GM23248 (cell line): ENCODE data around the gene FILIP1. TPM values are rescaled to one million over a fixed set of nuclear protein-coding genes. Genes with fewer than 3 reads are reported as not detected.
A peak's percentile ranks its signal among the peaks of the same experiment; 100 is the strongest.

ENCODE experiments used
- DNase-seq: peaks from one replicate; pipeline ENCODE4 v3.0.0-alpha.2; 2015
- H2AFZ ChIP-seq: fragments of 200-600 bp; sonication (generic); 2 replicates; pipeline ENCODE4 v1.6.1; 2016; ENCODE audit warnings: antibody characterized with exemption
- H3F3A ChIP-seq: fragments of 200-600 bp; sonication (generic); 2 replicates; pipeline ENCODE4 v1.6.1; 2016; ENCODE audit warnings: mild to moderate bottlenecking, antibody characterized with exemption, mixed run types; ENCODE audit not compliant: insufficient read depth
- H3K27ac ChIP-seq: fragments of 200-600 bp; sonication (generic); 2 replicates; pipeline ENCODE4 v1.5.1; 2016; ENCODE audit warnings: mild to moderate bottlenecking
- H3K27me3 ChIP-seq: fragments of 200-600 bp; sonication (generic); replicated peaks from 2 replicates; pipeline ENCODE4 v1.6.1; 2016; ENCODE audit warnings: mild to moderate bottlenecking; ENCODE audit not compliant: insufficient read depth
- H3K36me3 ChIP-seq: fragments of 200-600 bp; sonication (generic); 2 replicates; pipeline ENCODE4 v1.6.1; 2016; ENCODE audit warnings: low read depth, mild to moderate bottlenecking
- H3K4me1 ChIP-seq: fragments of 200-600 bp; sonication (generic); 2 replicates; pipeline ENCODE4 v1.6.1; 2016; ENCODE audit warnings: mild to moderate bottlenecking; ENCODE audit not compliant: insufficient read depth
- H3K4me2 ChIP-seq: fragments of 200-600 bp; sonication (generic); one replicate; pipeline ENCODE4 v1.6.1; 2016; ENCODE audit warnings: mild to moderate bottlenecking; ENCODE audit not compliant: unreplicated experiment
- H3K4me3 ChIP-seq: fragments of 200-600 bp; sonication (generic); 2 replicates; pipeline ENCODE4 v1.5.1; 2016; ENCODE audit warnings: mild to moderate bottlenecking
- H3K79me2 ChIP-seq: fragments of 200-600 bp; sonication (generic); 2 replicates; pipeline ENCODE4 v1.6.1; 2016; ENCODE audit warnings: mild to moderate bottlenecking; ENCODE audit not compliant: insufficient read depth
- H3K9ac ChIP-seq: fragments of 200-600 bp; sonication (generic); 2 replicates; pipeline ENCODE4 v1.6.1; 2016; ENCODE audit warnings: mild to moderate bottlenecking
- H3K9me2 ChIP-seq: fragments of 200-600 bp; sonication (generic); 2 replicates; pipeline ENCODE4 v1.6.1; 2016; ENCODE audit warnings: mixed run types, mild to moderate bottlenecking, moderate library complexity; ENCODE audit not compliant: insufficient read depth
- H3K9me3 ChIP-seq: fragments of 200-600 bp; sonication (generic); one replicate; pipeline ENCODE4 v1.6.1; 2017; ENCODE audit warnings: low read depth
- H4K20me1 ChIP-seq: fragments of 200-600 bp; sonication (generic); 2 replicates; pipeline ENCODE4 v1.6.0; 2016; ENCODE audit not compliant: insufficient read depth
- EZH2 ChIP-seq: fragments of 200-600 bp; sonication (generic); IDR thresholded peaks from 2 replicates; pipeline ENCODE4 v1.6.1; 2018; ENCODE audit warnings: antibody characterized with exemption, mild to moderate bottlenecking; ENCODE audit not compliant: insufficient read depth, poor library complexity, severe bottlenecking
- EZH2phosphoT487 ChIP-seq: fragments of 200-600 bp; sonication (generic); IDR thresholded peaks from 2 replicates; pipeline ENCODE4 v1.6.1; 2018; ENCODE audit warnings: antibody characterized with exemption, moderate library complexity, mild to moderate bottlenecking, low read depth; ENCODE audit not compliant: insufficient read depth
- WGBS, 2 experiments: methylation state at CpG; one replicate each; pipeline ENCODE4 v1.1.6; 2015 to 2017; ENCODE audit warnings: low lambda C conversion rate in 2 of 2, low coverage in 1 of 2; ENCODE audit errors: missing lambda C conversion rate in 2 of 2; 5-methylcytosine and 5-hydroxymethylcytosine counted together
- in situ Hi-C: fragments of 300-500 bp; cut with MboI; formaldehyde crosslinking; loops from 2 replicates; pipeline ENCODE4 v1.15.0; 2020
- polyA plus RNA-seq: library from polyadenylated mRNA; unstranded; fragments of >200 nt; fragmentation: Nextera tagmentation; extraction: Ambion mirVana; gene quantifications from 2 replicates; pipeline ENCODE4 v1.2.1, GENCODE V29; 2016
- total RNA-seq: library from RNA; depleted of rRNA; stranded (reverse); fragments of >200 nt; shearing (Covaris generic); gene quantifications from 2 replicates; pipeline ENCODE4 v1.2.3, GENCODE V29; 2014

FILIP1 gene
- total and polyA plus RNA-seq, 2 experiments from 2014 or later = under 0.01 TPM; not detected in 1

DNA sequence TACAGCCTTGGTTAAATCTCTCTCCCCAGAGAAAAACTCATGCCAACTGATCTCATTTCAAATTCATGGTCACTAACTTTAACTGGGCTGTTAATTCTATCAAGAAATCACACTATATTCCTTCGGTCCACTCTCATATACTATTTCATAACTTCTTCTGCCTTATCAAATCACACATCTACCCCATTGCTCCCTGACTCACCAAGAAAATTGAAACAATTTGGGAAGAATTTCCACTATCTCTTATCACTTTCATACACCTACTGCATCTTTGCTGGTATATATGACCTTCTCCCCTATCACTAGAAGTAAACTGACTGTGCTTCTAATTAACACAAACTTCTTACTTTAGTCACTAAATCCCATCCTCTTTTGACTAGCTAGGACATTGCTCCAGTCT is 102.3 kb downstream of the FILIP1 start:
- no peak for DNase-seq
- no peak overlapping the region for H3K9ac ChIP-seq
- no peaks in the 10 kb centered on the region for H3K79me2 ChIP-seq
- H3K4me1 ChIP-seq = no peaks in the 10 kb centered on the region
- WGBS, 2 experiments = 72 to 79% methylated on average over 1 of the region's 1 CpG
- H4K20me1 ChIP-seq = no peaks in the 10 kb centered on the region
- peaks cover 6% of the 10 kb centered on the region; the same call in 1 of the 2 replicates for H3K27me3 ChIP-seq
- H3K4me2 ChIP-seq = no peak overlapping the region
- H3K36me3 ChIP-seq = no peaks in the 10 kb centered on the region
- H2AFZ ChIP-seq = no peak overlapping the region
- H3F3A ChIP-seq = no peaks in the 10 kb centered on the region
- H3K27ac ChIP-seq = no peak overlapping the region
- in situ Hi-C loops = no loop called here
- TF ChIP-seq EZH2phosphoT487 = no peak
- TF ChIP-seq EZH2 = no peak
- no peak overlapping the region for H3K4me3 ChIP-seq
- H3K9me3 ChIP-seq = no peaks in the 10 kb centered on the region
- H3K9me2 ChIP-seq = no peaks in the 10 kb centered on the region

DNA sequence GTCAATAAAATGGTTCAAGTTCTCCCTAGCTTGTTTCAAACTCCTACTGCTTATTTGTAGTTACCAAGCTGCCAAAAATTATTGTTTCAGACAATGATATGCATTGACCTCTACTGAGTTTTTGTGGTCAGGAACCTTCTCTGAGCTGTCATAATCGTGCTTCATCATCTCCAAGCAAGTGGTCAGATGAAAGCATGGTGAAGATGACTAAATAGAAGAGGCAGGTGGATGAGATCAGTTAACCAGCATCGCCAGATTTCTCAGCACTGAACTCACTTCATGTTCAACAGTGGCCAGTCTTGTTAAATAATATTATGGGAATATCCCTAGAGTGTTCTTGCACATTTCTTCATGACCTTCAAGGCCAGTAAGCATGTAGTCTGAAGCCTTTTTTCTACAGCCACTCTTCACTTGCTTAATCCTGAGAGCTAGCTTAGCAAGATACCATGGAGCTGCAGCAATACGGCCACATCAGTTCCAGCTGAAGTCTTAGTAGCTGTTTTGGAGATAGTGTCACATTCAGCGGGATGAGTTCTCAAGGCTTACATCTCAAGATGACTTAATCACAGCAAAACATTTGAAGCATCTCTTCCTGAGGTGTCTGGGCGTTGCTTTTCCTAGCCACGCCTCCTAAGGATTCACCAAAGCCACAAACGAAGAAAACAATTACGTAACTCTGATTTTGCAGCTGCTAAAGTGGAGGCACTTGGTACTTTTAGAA is 107.4 kb downstream of the FILIP1 start:
- Histone ChIP-seq H2AFZ (no peak overlapping the region), H3K9ac (no peak overlapping the region), H3K4me2 (no peak overlapping the region), H3F3A (no peaks in the 10 kb centered on the region), H3K27me3 (no peaks in the 10 kb centered on the region), H4K20me1 (no peaks in the 10 kb centered on the region), H3K36me3 (no peaks in the 10 kb centered on the region), H3K27ac (no peak overlapping the region), H3K9me2 (no peaks in the 10 kb centered on the region), H3K79me2 (no peaks in the 10 kb centered on the region), H3K9me3 (no peaks in the 10 kb centered on the region), H3K4me1 (no peaks in the 10 kb centered on the region), H3K4me3 (no peak overlapping the region)
- TF ChIP-seq EZH2 (no peak), EZH2phosphoT487 (no peak)
- DNase-seq = peak; percentile 33
- in situ Hi-C loops = no loop called here
- 73 to 75% methylated on average over 8 of the region's 8 CpGs for WGBS, 2 experiments

DNA sequence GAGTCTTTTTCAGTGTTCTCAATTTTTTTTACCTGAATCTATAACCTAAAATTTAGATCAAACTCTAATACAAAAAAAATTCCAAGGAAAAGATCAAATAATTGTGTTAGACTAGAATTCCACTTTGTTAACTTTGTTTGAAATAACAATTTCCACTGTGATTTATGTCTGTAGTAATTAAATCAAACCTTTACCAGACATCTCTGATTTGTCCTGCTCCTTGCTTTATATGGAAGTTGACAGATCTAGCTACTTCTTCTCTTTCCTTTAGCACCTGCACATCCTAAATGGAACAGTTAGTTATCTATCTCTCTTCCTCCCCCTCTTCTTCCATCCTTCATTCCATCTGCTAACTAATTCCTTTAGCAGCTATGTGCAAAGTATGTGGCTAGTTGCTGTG is 109.5 kb downstream of the FILIP1 start:
- TF ChIP-seq EZH2phosphoT487 (no peak), EZH2 (no peak)
- H3K4me3 ChIP-seq = no peak overlapping the region
- H3K9me3 ChIP-seq = no peaks in the 10 kb centered on the region
- no peaks in the 10 kb centered on the region for H3K36me3 ChIP-seq
- in situ Hi-C loops = no loop called here
- no peak overlapping the region for H3K9ac ChIP-seq
- no peaks in the 10 kb centered on the region for H3K4me1 ChIP-seq
- H3K79me2 ChIP-seq = no peaks in the 10 kb centered on the region
- no peak overlapping the region for H3K27ac ChIP-seq
- no peak overlapping the region for H2AFZ ChIP-seq
- no peaks in the 10 kb centered on the region for H4K20me1 ChIP-seq
- H3F3A ChIP-seq = no peaks in the 10 kb centered on the region
- DNase-seq = no peak
- H3K9me2 ChIP-seq = no peaks in the 10 kb centered on the region
- no peak overlapping the region for H3K4me2 ChIP-seq
- H3K27me3 ChIP-seq = no peaks in the 10 kb centered on the region

DNA sequence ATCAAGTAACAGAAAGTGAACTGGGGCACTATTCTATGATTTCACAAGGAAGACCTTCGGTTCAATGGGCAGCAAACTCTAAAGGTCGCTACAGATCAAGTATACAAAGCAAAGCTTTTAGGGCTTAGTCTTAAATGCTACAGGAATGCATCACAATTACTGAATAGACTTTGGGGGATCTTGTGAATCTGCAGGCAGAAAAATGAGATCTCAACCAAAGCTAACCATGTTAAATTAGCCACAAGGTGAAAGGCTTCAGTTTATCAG is 111.0 kb downstream of the FILIP1 start:
- in situ Hi-C loops = no loop called here
- Histone ChIP-seq H3K27me3 (no peaks in the 10 kb centered on the region), H3K4me3 (no peak overlapping the region), H3K9me3 (no peaks in the 10 kb centered on the region), H3K36me3 (no peaks in the 10 kb centered on the region), H3K9me2 (no peaks in the 10 kb centered on the region), H4K20me1 (no peaks in the 10 kb centered on the region), H3F3A (no peaks in the 10 kb centered on the region), H3K79me2 (no peaks in the 10 kb centered on the region), H2AFZ (no peak overlapping the region), H3K4me1 (no peaks in the 10 kb centered on the region), H3K9ac (no peak overlapping the region), H3K27ac (no peak overlapping the region), H3K4me2 (no peak overlapping the region)
- TF ChIP-seq EZH2 = no peak
- no peak for TF ChIP-seq EZH2phosphoT487
- DNase-seq = no peak
- WGBS, 2 experiments = 37 to 41% methylated on average over 2 of the region's 2 CpGs

DNA sequence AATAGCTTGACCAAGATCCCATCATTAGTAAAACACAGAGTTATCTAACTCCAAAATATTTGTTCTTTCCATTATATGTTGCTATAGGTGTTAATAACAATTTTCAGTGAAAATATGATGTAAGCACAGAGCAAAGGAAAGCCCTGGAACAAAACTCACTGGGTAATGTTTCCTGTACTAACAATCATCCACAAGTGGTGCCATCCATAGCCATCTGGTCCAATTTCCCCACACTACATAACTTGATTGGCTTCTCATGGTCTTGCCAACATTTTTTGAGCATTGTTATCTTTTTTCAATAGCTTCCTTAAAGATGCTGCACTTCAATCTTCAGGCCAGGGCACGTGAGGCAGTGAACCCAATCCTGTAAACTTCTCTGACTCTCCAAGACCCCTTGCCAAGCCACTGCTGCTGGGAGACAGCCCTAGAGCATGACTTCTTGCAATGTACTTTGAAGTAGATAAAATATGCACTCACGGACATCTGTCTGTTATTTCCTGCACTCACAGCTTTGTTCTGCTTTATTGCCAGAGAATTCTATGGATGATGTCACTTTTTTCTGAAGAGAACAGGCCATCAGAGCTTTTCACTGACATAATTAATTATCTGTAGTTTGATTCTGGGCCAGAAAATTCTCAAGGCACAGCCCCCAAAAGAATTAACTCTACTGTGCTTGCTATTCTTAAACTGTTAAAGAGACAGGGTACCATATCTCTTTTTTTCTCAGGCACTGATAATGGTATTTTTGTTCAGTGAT is 111.5 kb downstream of the FILIP1 start:
- Histone ChIP-seq H3K36me3 (no peaks in the 10 kb centered on the region), H2AFZ (no peak overlapping the region), H3K4me3 (no peak overlapping the region), H3K27ac (no peak overlapping the region), H3K9ac (no peak overlapping the region), H3K9me3 (no peaks in the 10 kb centered on the region), H3K4me1 (no peaks in the 10 kb centered on the region), H4K20me1 (no peaks in the 10 kb centered on the region), H3K79me2 (no peaks in the 10 kb centered on the region), H3K9me2 (no peaks in the 10 kb centered on the region), H3K27me3 (no peaks in the 10 kb centered on the region), H3F3A (no peaks in the 10 kb centered on the region), H3K4me2 (no peak overlapping the region)
- TF ChIP-seq EZH2phosphoT487 = no peak
- no peak for TF ChIP-seq EZH2
- WGBS, 2 experiments = 19 to 23% methylated on average over 2 of the region's 2 CpGs
- no peak for DNase-seq
- in situ Hi-C loops = no loop called here
